Measurements from ENCODE around the gene COMMD1. TPM values are rescaled to one million over a fixed set of nuclear protein-coding genes. Genes with fewer than 3 reads are reported as not detected.

Gene COMMD1
- total RNA-seq, 2 experiments from 2014 or later: 29.3 to 36.1 TPM

DNA sequence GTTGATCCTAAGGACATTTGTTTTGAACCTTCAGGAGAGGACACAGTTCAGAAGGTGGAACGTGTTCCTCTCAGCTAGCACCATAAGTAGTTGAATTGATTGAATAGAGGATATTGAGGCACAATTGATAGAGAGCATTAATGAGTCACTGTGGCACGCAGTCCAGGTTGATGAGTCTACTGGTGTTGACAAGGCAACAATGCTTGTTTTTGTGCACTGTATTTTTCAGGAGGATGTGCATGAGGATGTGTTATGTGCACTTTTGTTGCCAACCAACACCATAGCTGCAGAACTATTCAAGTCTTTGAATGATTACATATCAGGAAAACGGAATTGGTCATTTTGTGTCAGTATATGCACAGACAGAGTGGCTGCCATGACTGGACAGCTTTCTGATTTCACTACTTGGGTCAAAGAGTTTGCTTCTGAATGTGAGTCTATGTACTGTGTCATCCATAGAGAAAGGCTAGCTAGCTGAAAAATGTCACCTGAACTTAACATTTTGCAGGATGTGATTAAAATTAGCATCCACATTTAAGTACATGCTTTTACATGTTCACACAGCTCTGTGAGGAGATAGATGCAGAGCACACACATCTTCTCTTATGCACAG, 150.4 kb downstream of the COMMD1 start:
- no peak overlapping the region for H3K4me3 Mint-ChIP-seq
- peaks cover 8% of the 10 kb centered on the region for H3K36me3 Mint-ChIP-seq (ENCODE audit: low read depth)
- ATAC-seq (no peak), DNase-seq (no peak)
- peaks cover 16% of the 10 kb centered on the region for H3K4me1 Mint-ChIP-seq
- no peaks in the 10 kb centered on the region for H3K27me3 Mint-ChIP-seq
- intact Hi-C loops (cut with DNase I, micrococcal nuclease): no loop called here
- H3K27ac Mint-ChIP-seq: no peak overlapping the region
- ChIA-PET CTCF (interaction anchor here (0.9 kb wide), 1 partner anchor 250 kb away, joined by 3 read pairs; no protein-coding TSS in a partner anchor), POLR2A (interaction anchor here (0.6 kb wide), 1 partner anchor 69 kb away, joined by 3 read pairs; no protein-coding TSS in a partner anchor)
- H3K9me3 Mint-ChIP-seq (ENCODE audit: low read depth): peaks cover 4% of the 10 kb centered on the region

DNA sequence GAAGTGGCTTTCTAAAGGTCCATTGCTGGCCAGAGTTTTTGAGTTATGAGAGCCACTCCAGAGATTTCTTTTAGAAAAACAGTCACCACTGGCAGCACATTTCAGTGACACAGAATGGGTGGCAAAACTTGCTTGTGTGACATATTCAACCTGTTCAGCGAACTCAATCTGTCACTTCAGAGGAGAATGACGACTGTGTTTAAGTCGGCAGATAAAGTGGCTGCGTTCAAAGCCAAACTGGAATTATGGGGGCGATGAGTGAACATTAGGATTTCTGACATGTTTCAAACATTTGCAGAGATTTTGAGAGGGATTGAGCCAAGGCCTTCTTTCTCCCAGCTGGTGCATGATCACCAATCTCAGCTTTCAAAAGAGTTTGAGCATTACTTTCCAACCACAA, 150.9 kb downstream of the COMMD1 start:
- Mint-ChIP-seq H3K4me3 (no peak overlapping the region), H3K36me3 (ENCODE audit: low read depth) (peaks cover 10% of the 10 kb centered on the region), H3K9me3 (ENCODE audit: low read depth) (peaks cover 4% of the 10 kb centered on the region), H3K4me1 (peaks cover 16% of the 10 kb centered on the region), H3K27me3 (no peaks in the 10 kb centered on the region), H3K27ac (no peak overlapping the region)
- DNase-seq (no peak), ATAC-seq (no peak)
- POLR2A ChIA-PET: interaction anchor here (0.6 kb wide), 1 partner anchor 68 kb away, joined by 3 read pairs; no protein-coding TSS in a partner anchor
- intact Hi-C loops (cut with DNase I, micrococcal nuclease): no loop called here
- CTCF ChIA-PET: interaction anchor here (0.9 kb wide), 1 partner anchor 250 kb away, joined by 3 read pairs; no protein-coding TSS in a partner anchor

DNA sequence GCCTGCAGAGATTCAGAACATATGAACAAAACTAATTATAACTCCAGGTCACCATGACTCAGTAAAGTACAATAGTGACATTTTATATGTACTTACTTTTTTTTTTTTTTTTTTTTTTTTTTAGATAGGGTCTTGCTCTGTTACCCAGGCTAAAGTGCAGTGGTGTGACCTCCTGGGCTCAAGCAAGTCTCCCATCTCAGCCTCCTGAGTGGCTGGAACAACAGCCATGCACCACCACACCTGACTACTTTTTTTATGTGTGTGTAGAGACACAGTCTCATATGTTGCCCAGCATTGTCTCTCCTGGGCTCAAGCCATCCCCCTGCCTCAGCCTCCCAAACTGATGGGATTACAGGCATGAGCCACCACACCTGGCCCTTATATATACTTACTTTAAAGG, 159.8 kb downstream of the COMMD1 start:
- no peaks in the 10 kb centered on the region for H3K9me3 Mint-ChIP-seq (ENCODE audit: low read depth)
- CTCF ChIA-PET: no interaction called here

DNA sequence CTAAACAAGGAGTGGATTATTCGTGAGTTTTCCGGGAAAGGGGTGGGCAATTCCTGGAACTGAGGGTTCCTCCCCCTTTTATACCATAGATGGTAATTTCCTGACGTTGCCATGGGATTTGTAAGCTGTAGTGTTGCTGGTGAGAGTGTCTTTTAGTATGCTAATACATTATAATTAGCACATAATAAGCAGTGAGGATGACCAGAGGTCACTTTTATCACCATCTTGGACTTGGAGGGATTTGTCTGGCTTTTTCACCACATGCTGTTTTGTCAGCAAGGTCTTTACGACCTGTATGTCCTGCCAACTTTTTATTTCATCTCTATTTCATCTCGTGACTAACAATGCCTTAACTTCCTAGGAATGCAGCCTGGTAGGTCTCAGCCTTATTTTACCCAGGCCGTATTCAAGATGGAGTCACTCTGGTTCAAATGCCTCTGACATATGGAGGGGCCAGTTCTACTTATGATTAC, 165.7 kb downstream of the COMMD1 start:
- Mint-ChIP-seq H3K36me3 (ENCODE audit: low read depth) (peaks cover 27% of the 10 kb centered on the region), H3K27me3 (no peaks in the 10 kb centered on the region), H3K9me3 (ENCODE audit: low read depth) (peaks cover 4% of the 10 kb centered on the region), H3K27ac (no peak overlapping the region), H3K4me3 (no peak overlapping the region), H3K4me1 (peaks cover 1% of the 10 kb centered on the region)
- ATAC-seq: no peak
- DNase-seq: no peak
- intact Hi-C loops (cut with DNase I, micrococcal nuclease): no loop called here
- POLR2A ChIA-PET: no interaction called here
- CTCF ChIA-PET: no interaction called here

More for the DNA sequence above, 159.8 kb downstream of the COMMD1 start:
- Mint-ChIP-seq H3K27me3 (no peaks in the 10 kb centered on the region), H3K27ac (no peak overlapping the region), H3K4me3 (no peak overlapping the region), H3K4me1 (peaks cover 6% of the 10 kb centered on the region), H3K36me3 (ENCODE audit: low read depth) (peaks cover 9% of the 10 kb centered on the region)
- intact Hi-C loops (cut with DNase I, micrococcal nuclease): no loop called here
- DNase-seq (no peak), ATAC-seq (no peak)
- POLR2A ChIA-PET: no interaction called here

DNA sequence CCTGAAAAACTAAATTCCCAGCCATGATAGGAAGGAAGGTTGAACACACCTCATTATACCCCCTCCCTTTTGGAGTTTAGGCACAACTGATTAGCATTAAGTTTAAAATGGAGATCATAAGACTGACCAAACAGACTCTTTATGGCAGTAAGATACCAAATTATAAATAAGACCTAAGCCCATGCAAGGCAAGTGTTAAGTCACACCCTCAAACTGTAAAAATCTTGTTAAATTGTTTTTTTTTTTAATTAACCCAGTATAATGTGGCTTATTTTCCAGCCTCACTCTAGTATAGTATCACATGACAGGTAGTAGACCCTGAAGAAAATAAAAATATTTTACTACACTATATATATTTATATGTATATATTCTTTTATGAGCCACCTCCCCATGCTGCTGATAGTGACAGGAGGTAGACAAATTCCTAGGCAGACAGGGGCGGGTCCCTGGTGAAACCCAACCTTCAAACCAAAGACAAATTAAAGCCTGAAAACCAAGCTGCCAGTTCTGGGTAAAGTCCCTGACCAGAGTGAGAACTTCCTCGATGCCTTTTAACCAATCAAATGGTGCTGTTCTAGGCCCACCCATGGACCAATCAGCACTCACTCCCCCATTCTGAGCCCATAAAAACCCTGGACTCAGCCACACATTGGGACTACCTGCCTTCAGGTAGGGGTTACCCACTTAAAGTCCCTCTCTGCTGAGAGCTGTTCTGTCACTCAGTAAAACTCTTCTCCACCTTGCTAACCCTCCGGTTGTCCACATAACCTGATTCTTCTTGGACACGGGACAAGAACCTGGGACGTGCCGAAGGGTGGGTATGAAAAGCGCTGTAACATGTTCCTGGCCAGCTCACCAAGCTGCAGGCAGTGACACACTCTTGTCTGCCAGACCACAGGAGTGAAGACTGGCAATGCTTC, 166.5 kb downstream of the COMMD1 start:
- Mint-ChIP-seq H3K27ac (no peak overlapping the region), H3K27me3 (no peaks in the 10 kb centered on the region), H3K4me3 (no peak overlapping the region), H3K9me3 (ENCODE audit: low read depth) (peaks cover 4% of the 10 kb centered on the region), H3K36me3 (ENCODE audit: low read depth) (peaks cover 27% of the 10 kb centered on the region), H3K4me1 (no peaks in the 10 kb centered on the region)
- POLR2A ChIA-PET: no interaction called here
- ATAC-seq (no peak), DNase-seq (no peak)
- intact Hi-C loops (cut with DNase I, micrococcal nuclease): no loop called here
- CTCF ChIA-PET: interaction anchor here (0.6 kb wide), 2 partner anchors 342 to 357 kb away, joined by 3 to 5 read pairs; no protein-coding TSS in a partner anchor

DNA sequence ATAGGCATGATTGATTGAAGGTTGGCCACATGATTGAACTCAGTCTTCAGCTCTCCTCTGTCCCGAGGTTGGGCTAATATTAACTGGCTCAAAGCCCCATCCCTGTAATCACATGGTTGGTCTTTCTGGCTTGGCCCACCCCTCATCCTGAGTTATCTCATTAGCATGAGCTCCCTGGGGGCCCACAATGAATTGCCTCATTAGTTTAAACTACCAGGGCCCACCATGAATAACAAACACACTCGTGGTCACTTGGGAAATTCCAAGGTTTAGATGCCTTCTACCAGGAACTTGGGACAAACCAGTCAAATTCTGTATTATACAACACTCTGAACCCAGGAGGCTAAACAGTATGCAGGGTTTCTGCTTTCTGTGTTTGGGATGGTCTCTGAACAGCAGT, 168.8 kb downstream of the COMMD1 start:
- DNase-seq (no peak), ATAC-seq (no peak)
- Mint-ChIP-seq H3K4me3 (no peak overlapping the region), H3K36me3 (ENCODE audit: low read depth) (peaks cover 25% of the 10 kb centered on the region), H3K27ac (no peak overlapping the region), H3K27me3 (no peaks in the 10 kb centered on the region), H3K9me3 (ENCODE audit: low read depth) (peaks cover 4% of the 10 kb centered on the region), H3K4me1 (no peaks in the 10 kb centered on the region)
- intact Hi-C loops (cut with DNase I, micrococcal nuclease): no loop called here
- POLR2A ChIA-PET: no interaction called here
- CTCF ChIA-PET: interaction anchor here (0.6 kb wide), 1 partner anchor 16 kb away, joined by 3 read pairs; no protein-coding TSS in a partner anchor

DNA sequence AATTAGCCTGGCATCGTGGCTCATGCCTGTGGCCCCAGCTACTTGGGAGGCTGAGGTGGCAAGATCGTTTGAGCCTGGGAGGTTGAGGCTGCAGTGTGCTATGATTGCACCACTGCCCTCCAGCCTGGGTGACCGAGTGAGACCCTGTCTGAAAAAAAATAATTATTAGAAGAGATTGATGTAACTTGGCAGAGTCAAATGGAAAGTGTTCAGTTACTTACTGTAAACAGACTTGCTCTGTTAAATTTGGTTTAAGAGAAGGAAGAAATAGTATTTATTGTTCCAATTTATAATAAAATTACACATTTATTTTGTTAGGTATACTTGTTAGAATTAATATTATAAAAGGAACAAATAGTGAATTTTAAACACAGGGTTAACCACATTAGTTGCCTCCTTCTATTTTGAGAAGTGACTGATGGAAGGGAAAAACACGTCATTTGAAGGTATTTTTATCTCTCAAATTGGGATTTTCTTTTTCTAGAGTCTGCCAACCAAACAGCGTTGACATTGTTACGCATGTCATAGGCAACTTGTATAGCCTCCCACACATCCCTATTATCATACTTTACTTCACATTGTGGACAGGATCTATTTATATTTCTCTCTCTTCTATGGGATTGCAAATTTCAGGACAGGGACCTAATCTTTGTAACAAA, 171.6 kb downstream of the COMMD1 start:
- Mint-ChIP-seq H3K4me3 (no peak overlapping the region), H3K27ac (no peak overlapping the region), H3K9me3 (ENCODE audit: low read depth) (no peaks in the 10 kb centered on the region), H3K4me1 (no peaks in the 10 kb centered on the region), H3K36me3 (ENCODE audit: low read depth) (peaks cover 15% of the 10 kb centered on the region), H3K27me3 (no peaks in the 10 kb centered on the region)
- intact Hi-C loops (cut with DNase I, micrococcal nuclease): no loop called here
- ChIA-PET POLR2A (no interaction called here), CTCF (no interaction called here)
- ATAC-seq: no peak
- no peak for DNase-seq

DNA sequence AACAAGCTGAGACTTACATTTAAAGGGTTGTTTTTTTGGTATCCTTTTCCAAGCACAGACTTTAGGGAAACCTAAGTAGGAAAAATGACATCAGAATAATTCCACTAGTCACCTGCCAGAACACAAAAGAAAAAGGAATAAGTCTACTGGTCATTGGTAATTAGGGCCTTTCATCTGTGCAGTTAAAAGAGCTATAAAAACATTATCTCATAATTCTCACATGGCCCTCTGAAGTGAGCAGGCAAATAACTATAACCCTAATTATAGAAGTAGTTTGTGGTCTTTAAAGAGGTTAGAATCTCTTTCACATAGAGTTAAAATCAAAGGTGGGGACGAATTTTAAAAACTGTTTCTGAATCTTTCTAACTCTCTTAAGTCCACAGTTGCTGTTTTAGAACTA, 179.3 kb downstream of the COMMD1 start:
- ChIA-PET CTCF (no interaction called here), POLR2A (no interaction called here)
- H3K36me3 Mint-ChIP-seq (ENCODE audit: low read depth): peaks cover 3% of the 10 kb centered on the region
- no peaks in the 10 kb centered on the region for H3K4me1 Mint-ChIP-seq
- DNase-seq (no peak), ATAC-seq (no peak)
- no peaks in the 10 kb centered on the region for H3K9me3 Mint-ChIP-seq (ENCODE audit: low read depth)
- intact Hi-C loops (cut with DNase I, micrococcal nuclease): no loop called here
- H3K27me3 Mint-ChIP-seq: no peaks in the 10 kb centered on the region
- H3K27ac Mint-ChIP-seq: no peak overlapping the region
- no peak overlapping the region for H3K4me3 Mint-ChIP-seq

DNA sequence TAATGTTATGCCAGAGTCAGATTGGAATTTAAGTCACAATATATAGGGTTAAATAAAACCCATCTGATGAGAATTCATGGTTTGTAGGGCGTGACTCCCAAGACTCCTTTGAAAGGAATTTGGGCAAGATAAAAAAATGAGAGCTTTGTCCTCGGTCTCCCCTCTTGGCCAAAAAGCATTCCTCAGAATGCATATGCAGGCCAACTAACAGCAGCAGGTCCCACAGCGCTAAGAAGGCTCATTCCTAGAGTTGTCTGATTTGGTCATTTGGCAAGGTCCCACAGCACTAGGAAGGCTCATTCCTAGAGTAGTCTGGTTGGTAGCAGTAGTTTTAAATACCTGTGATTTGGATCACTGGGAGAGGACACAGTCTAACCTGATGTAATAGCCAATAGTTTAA, 184.2 kb downstream of the COMMD1 start:
- H3K27ac Mint-ChIP-seq: no peak overlapping the region
- POLR2A ChIA-PET: no interaction called here
- peaks cover 3% of the 10 kb centered on the region for H3K36me3 Mint-ChIP-seq (ENCODE audit: low read depth)
- ATAC-seq: no peak
- intact Hi-C loops (cut with DNase I, micrococcal nuclease): no loop called here
- CTCF ChIA-PET: no interaction called here
- H3K9me3 Mint-ChIP-seq (ENCODE audit: low read depth): no peaks in the 10 kb centered on the region
- no peaks in the 10 kb centered on the region for H3K4me1 Mint-ChIP-seq
- H3K4me3 Mint-ChIP-seq: no peak overlapping the region
- no peaks in the 10 kb centered on the region for H3K27me3 Mint-ChIP-seq
- DNase-seq: no peak

DNA sequence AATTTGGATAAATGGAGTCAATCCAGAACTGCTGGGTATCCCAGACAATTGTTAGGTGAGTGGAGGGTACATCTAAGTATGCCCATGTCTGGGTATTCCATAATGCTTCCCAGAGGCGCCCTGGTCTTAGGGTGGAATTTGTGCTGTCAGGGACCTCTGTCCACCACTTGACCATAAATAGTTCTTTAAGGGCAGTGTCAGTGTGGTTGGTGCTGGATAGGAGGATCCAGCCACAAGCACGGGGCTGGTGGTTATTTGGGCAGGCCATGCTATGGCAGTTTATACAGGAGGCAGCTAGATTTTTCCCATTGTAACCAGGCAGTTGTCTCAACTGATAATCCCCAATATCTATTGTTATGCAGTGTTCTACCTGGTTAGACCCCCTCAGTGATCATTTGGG, 186.0 kb downstream of the COMMD1 start:
- Mint-ChIP-seq H3K4me3 (no peak overlapping the region), H3K27me3 (no peaks in the 10 kb centered on the region), H3K27ac (no peak overlapping the region), H3K4me1 (no peaks in the 10 kb centered on the region), H3K9me3 (ENCODE audit: low read depth) (no peaks in the 10 kb centered on the region), H3K36me3 (ENCODE audit: low read depth) (peaks cover 3% of the 10 kb centered on the region)
- ChIA-PET POLR2A (no interaction called here), CTCF (no interaction called here)
- ATAC-seq: no peak
- intact Hi-C loops (cut with DNase I, micrococcal nuclease): no loop called here
- no peak for DNase-seq

DNA sequence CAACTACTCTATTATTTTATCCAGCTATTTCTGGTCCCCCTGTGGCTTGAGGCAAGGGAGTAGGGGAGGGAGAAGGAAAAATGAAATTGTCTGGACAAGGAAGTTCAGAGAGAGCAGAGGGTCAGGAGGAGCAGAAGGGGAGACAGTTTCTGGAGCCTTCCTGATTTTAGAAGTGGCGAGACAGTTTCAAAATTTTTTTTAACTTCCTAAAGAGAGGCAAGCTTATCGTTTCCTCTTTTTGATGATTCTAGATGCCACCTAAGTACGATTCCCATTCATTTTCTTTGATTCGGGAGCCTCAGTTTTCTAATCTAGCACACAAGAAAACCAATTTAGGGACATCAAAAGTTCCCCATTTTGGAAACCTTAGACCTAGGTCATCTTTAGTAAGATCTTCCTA, 193.6 kb downstream of the COMMD1 start:
- ChIA-PET POLR2A (no interaction called here), CTCF (no interaction called here)
- ATAC-seq: no peak
- DNase-seq: no peak
- H3K27me3 Mint-ChIP-seq: no peaks in the 10 kb centered on the region
- peaks cover 2% of the 10 kb centered on the region for H3K4me1 Mint-ChIP-seq
- no peaks in the 10 kb centered on the region for H3K9me3 Mint-ChIP-seq (ENCODE audit: low read depth)
- H3K36me3 Mint-ChIP-seq (ENCODE audit: low read depth): no peaks in the 10 kb centered on the region
- intact Hi-C loops (cut with DNase I, micrococcal nuclease): no loop called here
- no peak overlapping the region for H3K4me3 Mint-ChIP-seq
- no peak overlapping the region for H3K27ac Mint-ChIP-seq

Measured in activated CD4-positive, alpha-beta T cell treated with anti-CD3 and anti-CD28 coated beads for 36 hours (primary cell).